GM12873 (cell line): Measurements from ENCODE around the gene CERK.

Experiments used
- CTCF ChIP-seq: IDR thresholded peaks from 2 replicates; pipeline ENCODE4 v1.5.1; 2012; ENCODE audit warnings: low read depth, mild to moderate bottlenecking, moderate library complexity, low read length, control low read depth; ENCODE audit not compliant: insufficient read depth; ENCODE audit errors: missing control alignments

CERK gene

GRCh38 chr22:46684706-46685105 is 53.3 kb downstream of the CERK start:
- no peak for TF ChIP-seq CTCF

- TF ChIP-seq CTCF = no peak
Observed at GRCh38 chr22:46682011-46682731, 55.9 kb downstream of the CERK start.

DNA sequence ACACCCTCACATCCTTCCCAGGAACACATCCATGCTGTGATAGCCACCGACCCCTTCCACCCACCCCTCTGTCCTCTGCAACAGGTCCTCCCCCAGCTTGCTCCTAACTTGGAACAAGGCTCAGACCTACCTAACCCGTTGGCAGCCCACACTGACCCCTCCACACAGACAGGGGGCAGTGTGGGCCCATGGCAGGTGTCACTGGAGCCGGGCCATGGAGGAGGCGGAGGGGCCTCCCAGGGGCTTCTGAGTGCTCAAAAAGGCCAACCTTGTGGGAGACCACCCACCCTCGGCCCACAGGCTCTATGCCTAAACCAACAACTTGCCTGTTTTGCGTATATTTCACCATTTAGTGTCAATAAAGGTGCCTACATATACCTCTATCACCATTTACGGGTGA is 57.0 kb downstream of the CERK start:
- peak; percentile 65 for TF ChIP-seq CTCF

DNA sequence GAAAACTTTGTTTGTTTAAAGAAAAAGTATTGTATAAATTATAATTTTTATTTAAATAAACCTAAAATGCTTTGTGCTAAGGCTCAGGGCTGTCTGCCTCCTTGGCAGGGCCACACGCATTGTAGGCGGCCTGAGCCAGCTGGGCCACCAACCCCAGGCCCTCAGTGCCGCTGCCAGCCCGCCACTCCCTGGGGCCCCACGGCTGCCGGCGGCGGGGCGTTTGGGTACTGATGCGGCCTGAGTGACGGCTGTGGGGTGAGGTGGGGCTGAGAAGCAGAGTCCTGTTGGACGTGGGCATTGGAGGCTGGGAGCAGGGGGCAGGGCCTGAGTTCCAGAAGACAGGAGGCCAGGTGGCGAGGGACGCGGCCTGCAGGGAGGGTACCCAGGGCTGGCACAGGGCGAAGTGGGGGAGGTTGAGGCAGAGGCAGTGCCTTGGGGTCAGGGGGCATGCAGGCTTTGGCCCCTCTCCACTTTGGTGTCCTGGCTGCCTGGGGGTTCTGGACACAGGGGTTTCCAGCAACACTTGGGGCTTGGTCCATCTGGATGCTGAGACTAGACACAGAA is 58.3 kb downstream of the CERK start:
- TF ChIP-seq CTCF = no peak

GRCh38 chr22:46678785-46679700 is 59.0 kb downstream of the CERK start:
- TF ChIP-seq CTCF = no peak

DNA sequence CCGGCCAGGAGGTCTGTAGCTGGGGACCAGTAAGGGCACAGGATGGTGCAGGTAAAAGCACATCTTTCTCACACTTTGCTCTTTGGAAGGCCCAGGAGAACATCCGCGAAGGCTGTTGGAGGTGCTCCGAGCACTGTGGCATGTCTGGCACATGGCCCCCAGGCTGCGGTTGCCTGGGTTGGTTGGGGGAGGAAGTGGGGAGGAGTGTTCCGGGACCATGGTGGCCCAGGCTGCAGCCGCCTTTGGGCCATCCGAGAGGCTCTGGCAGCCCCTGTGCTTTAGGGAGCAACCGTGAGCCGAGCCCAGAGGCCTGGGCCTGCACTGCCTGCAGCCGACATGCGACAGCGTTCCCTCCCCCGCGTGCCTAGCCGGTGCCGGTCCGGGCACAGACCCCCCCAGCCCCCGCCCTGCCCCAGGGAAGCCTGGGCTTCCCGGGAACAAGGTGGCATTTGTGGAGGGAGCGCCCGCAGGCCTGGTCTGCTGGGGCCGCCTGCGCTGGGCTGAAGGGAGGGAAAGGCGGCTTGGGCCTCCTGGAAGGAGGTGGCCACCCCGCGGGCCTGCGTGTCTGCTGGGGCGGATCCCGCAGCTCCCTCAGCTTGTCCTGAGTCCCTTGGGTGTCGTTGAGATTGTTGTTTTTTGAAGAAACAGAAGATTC is 59.9 kb downstream of the CERK start:
- TF ChIP-seq CTCF = no peak
